ENCODE results near the gene RTTN. TPM values are rescaled to one million over a fixed set of nuclear protein-coding genes. Genes with fewer than 3 reads are reported as not detected.

Gene RTTN
- total RNA-seq, 1 experiment from 2014 or later, result 21.5 TPM

GRCh38 chr18:70216788-70217187 is 11.3 kb upstream of the RTTN start:
- H3K27me3 Mint-ChIP-seq (ENCODE audit: low read depth), result no peaks in the 10 kb centered on the region
- H3K36me3 Mint-ChIP-seq, result no peaks in the 10 kb centered on the region
- no peaks in the 10 kb centered on the region for H3K9me3 Mint-ChIP-seq
- H3K27ac Mint-ChIP-seq, result no peak overlapping the region
- ATAC-seq (no peak), DNase-seq (ENCODE audit: low spot score) (no peak)
- ChIA-PET POLR2A (no interaction called here), CTCF (no interaction called here)
- H3K4me3 Mint-ChIP-seq, result no peak overlapping the region
- TF ChIP-seq MLX (CRISPR knock-in tag; IDR thresholded peaks at IDR 0.05) (no peak), ZNF263 (CRISPR knock-in tag; IDR thresholded peaks at IDR 0.05; ENCODE audit: low read depth) (no peak), ATF2 (CRISPR knock-in tag; IDR thresholded peaks at IDR 0.05; ENCODE audit: borderline replicate concordance, low read depth) (no peak), ESRRA (CRISPR knock-in tag; IDR thresholded peaks at IDR 0.05; ENCODE audit: borderline replicate concordance) (no peak), USF2 (CRISPR knock-in tag; IDR thresholded peaks at IDR 0.05) (no peak), NR3C1 (CRISPR knock-in tag; conservative IDR thresholded peaks at IDR 0.05; ENCODE audit: low read depth) (no peak), KAT7 (CRISPR knock-in tag; IDR thresholded peaks at IDR 0.05; ENCODE audit: borderline replicate concordance) (no peak)
- peaks cover 12% of the 10 kb centered on the region for H3K4me1 Mint-ChIP-seq

GRCh38 chr18:70207181-70207580 is 1.7 kb upstream of the RTTN start:
- no peak overlapping the region for H3K27ac Mint-ChIP-seq
- TF ChIP-seq SP1 (CRISPR knock-in tag; conservative IDR thresholded peaks at IDR 0.05), result no peak
- no peak overlapping the region; the same call in 1 of the 2 replicates for H3K4me3 Mint-ChIP-seq
- POLR2A ChIA-PET, result no interaction called here
- no peak for DNase-seq (ENCODE audit: low spot score)
- H3K9me3 Mint-ChIP-seq, result no peaks in the 10 kb centered on the region
- H3K4me1 Mint-ChIP-seq, result peaks cover 15% of the 10 kb centered on the region
- H3K36me3 Mint-ChIP-seq, result peaks cover 6% of the 10 kb centered on the region
- no peaks in the 10 kb centered on the region; the same call in 1 of the 2 replicates for H3K27me3 Mint-ChIP-seq (ENCODE audit: low read depth)
- no peak for ATAC-seq
- CTCF ChIA-PET, result interaction anchor here (1.0 kb wide), 1 partner anchor 226 kb away, joined by 3 read pairs; no protein-coding TSS in a partner anchor

- ATAC-seq, result no peak
These were observed 5.2 kb downstream of the RTTN start for GRCh38 chr18:70200286-70200685.

More at GRCh38 chr18:70200286-70200685, 5.2 kb downstream of the RTTN start:
- no peak for DNase-seq (ENCODE audit: low spot score)
- Mint-ChIP-seq H3K9me3 (no peaks in the 10 kb centered on the region), H3K4me3 (no peak overlapping the region), H3K27me3 (ENCODE audit: low read depth) (no peaks in the 10 kb centered on the region), H3K27ac (no peak overlapping the region), H3K4me1 (peaks cover 8% of the 10 kb centered on the region), H3K36me3 (peaks cover 37% of the 10 kb centered on the region)
- TF ChIP-seq ATF2 (CRISPR knock-in tag; IDR thresholded peaks at IDR 0.05; ENCODE audit: borderline replicate concordance, low read depth), result no peak
- TF ChIP-seq USF1 (CRISPR knock-in tag; IDR thresholded peaks at IDR 0.05), result no peak
- TF ChIP-seq PRDM15 (CRISPR knock-in tag; IDR thresholded peaks at IDR 0.05), result no peak
- TF ChIP-seq AR (CRISPR knock-in tag; IDR thresholded peaks at IDR 0.05), result no peak
- TF ChIP-seq EMX1 (CRISPR knock-in tag; IDR thresholded peaks at IDR 0.05), result no peak
- ChIA-PET POLR2A (no interaction called here), CTCF (no interaction called here)
